IMR-90 (cell line): Measurements from ENCODE around the gene HGD.

Source experiments
- CTCF ChIP-seq: conservative IDR thresholded peaks from 2 replicates; pipeline ENCODE4 v1.5.1; 2012; ENCODE audit warnings: mild to moderate bottlenecking, low read depth, low read length, improper control_type of control experiment
- FOS ChIP-seq: fragments of 150-350 bp; IDR thresholded peaks from 2 replicates; pipeline ENCODE4 v1.6.1; 2016; ENCODE audit warnings: low read depth, low read length
- MAFK ChIP-seq: IDR thresholded peaks from 2 replicates; pipeline ENCODE4 v1.6.1; 2012; ENCODE audit warnings: low read depth, low read length, improper control_type of control experiment
- NFE2L2 ChIP-seq: fragments of 150-350 bp; IDR thresholded peaks from 2 replicates; pipeline ENCODE4 v1.6.1; 2016; ENCODE audit warnings: low read depth, mild to moderate bottlenecking, low read length
- POLR2A ChIP-seq: IDR thresholded peaks from 2 replicates; pipeline ENCODE4 v1.6.1; 2012; ENCODE audit warnings: mild to moderate bottlenecking, low read depth, low read length
- RAD21 ChIP-seq: IDR thresholded peaks from 2 replicates; pipeline ENCODE4 v1.6.1; 2012; ENCODE audit warnings: low read length, improper control_type of control experiment
- RCOR1 ChIP-seq: IDR thresholded peaks from 2 replicates; pipeline ENCODE4 v1.6.1; 2012; ENCODE audit warnings: mild to moderate bottlenecking, low read length, improper control_type of control experiment; ENCODE audit not compliant: insufficient replicate concordance
- RFX5 ChIP-seq: IDR thresholded peaks from 2 replicates; pipeline ENCODE4 v1.8.0; 2012; ENCODE audit warnings: low read depth, mild to moderate bottlenecking, low read length, moderate library complexity

GRCh38 chr3:120670576-120670975 is 11.5 kb downstream of the HGD start:
- TF ChIP-seq CTCF, result no peak
- no peak for TF ChIP-seq RCOR1
- TF ChIP-seq NFE2L2, result no peak
- TF ChIP-seq POLR2A, result no peak
- no peak for TF ChIP-seq FOS
- TF ChIP-seq RAD21, result no peak
- TF ChIP-seq RFX5, result no peak
- no peak for TF ChIP-seq MAFK
